Chondrocyte (in vitro differentiated cells): Measurements from ENCODE around the gene SKIC8. TPM values are rescaled to one million over a fixed set of nuclear protein-coding genes. Genes with fewer than 3 reads are reported as not detected.

Experiments used
- DNase-seq: peaks from one replicate; pipeline ENCODE4 v3.0.0; 2021; ENCODE audit warnings: mixed read lengths, low spot score
- H3K27ac Mint-ChIP-seq: one replicate; pipeline ENCODE4 v1.8.0; 2021; ENCODE audit warnings: mild to moderate bottlenecking, moderate library complexity, mixed read lengths; ENCODE audit not compliant: unreplicated experiment
- H3K27me3 Mint-ChIP-seq: 2 replicates; pipeline ENCODE4 v1.8.0; 2021; ENCODE audit warnings: low read depth, mixed read lengths
- H3K36me3 Mint-ChIP-seq: 2 replicates; pipeline ENCODE4 v1.8.0; 2021; ENCODE audit warnings: low read depth, mixed read lengths
- H3K4me1 Mint-ChIP-seq: 2 replicates; pipeline ENCODE4 v1.8.0; 2021; ENCODE audit warnings: low read depth, mild to moderate bottlenecking, mixed read lengths
- H3K4me3 Mint-ChIP-seq: one replicate; pipeline ENCODE4 v1.8.0; 2021; ENCODE audit warnings: mild to moderate bottlenecking, moderate library complexity, mixed read lengths; ENCODE audit not compliant: unreplicated experiment
- H3K9me3 Mint-ChIP-seq: 2 replicates; pipeline ENCODE4 v1.8.0; 2021; ENCODE audit warnings: low read depth, mixed read lengths
- total RNA-seq: library from RNA; stranded (reverse); gene quantifications from 3 replicates; pipeline ENCODE4 v1.2.1, GENCODE V29; 2021
- TF ChIP-seq, protein P1 (sequence below): fragments of 200-600 bp; sonication (generic); IDR thresholded peaks from 2 replicates; pipeline ENCODE4 v1.5.0; 2021; ENCODE audit warnings: antibody characterized with exemption, mild to moderate bottlenecking, moderate library complexity

SKIC8 gene
- total RNA-seq, 1 donor from 2014 or later: 35.1 TPM

DNA sequence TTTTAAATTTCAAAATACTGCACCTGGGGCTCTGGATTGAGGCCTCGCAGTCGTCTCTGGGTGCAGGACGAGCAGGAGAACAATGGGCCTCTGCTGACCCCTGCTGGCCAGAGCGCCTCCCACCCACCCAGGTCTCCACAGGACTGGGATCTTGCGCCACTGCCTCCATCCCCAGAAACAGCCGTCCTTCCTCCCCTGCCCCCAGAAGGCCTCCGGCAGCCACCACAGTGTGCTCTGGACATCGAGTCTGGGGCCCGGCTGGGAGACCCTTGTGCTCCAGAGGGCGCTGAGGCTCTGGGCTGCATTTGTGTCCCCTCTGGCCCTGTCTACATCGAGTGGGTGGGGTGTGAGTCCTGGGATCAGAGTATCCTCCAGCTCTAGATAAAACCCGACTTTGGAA lies 58.4 kb downstream of the SKIC8 start:
- Mint-ChIP-seq H3K4me1 (peaks cover 3% of the 10 kb centered on the region), H3K36me3 (no peaks in the 10 kb centered on the region), H3K4me3 (no peak overlapping the region), H3K27ac (no peak overlapping the region), H3K27me3 (peaks cover 2% of the 10 kb centered on the region), H3K9me3 (no peaks in the 10 kb centered on the region)
- TF ChIP-seq, protein P1, sequence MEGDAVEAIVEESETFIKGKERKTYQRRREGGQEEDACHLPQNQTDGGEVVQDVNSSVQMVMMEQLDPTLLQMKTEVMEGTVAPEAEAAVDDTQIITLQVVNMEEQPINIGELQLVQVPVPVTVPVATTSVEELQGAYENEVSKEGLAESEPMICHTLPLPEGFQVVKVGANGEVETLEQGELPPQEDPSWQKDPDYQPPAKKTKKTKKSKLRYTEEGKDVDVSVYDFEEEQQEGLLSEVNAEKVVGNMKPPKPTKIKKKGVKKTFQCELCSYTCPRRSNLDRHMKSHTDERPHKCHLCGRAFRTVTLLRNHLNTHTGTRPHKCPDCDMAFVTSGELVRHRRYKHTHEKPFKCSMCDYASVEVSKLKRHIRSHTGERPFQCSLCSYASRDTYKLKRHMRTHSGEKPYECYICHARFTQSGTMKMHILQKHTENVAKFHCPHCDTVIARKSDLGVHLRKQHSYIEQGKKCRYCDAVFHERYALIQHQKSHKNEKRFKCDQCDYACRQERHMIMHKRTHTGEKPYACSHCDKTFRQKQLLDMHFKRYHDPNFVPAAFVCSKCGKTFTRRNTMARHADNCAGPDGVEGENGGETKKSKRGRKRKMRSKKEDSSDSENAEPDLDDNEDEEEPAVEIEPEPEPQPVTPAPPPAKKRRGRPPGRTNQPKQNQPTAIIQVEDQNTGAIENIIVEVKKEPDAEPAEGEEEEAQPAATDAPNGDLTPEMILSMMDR: peak; percentile 93
- no peak for DNase-seq

DNA sequence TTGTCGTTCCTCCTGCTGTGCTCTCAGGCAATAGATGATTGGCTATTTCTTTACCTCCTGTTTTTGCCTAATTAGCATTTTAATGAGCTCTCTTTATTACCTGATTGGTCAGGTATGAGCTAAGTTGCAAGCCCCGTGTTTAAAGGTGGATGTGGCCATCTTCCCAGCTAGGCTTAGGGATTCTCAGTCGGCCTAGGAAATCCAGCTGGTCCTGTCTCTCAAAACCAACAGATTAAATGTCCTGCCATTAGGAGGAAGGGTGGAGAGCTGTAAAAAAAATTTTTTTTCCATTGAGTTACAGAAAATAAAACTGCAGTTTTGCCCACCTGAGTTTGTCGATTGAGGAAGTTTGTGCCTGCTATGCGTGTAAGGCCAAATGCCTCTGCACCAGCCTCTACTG lies 59.6 kb downstream of the SKIC8 start:
- TF ChIP-seq, protein P1: no peak
- no peak for DNase-seq
- H3K4me1 Mint-ChIP-seq: peaks cover 4% of the 10 kb centered on the region
- H3K27me3 Mint-ChIP-seq: peaks cover 3% of the 10 kb centered on the region
- no peaks in the 10 kb centered on the region for H3K9me3 Mint-ChIP-seq
- no peaks in the 10 kb centered on the region for H3K36me3 Mint-ChIP-seq
- no peak overlapping the region for H3K27ac Mint-ChIP-seq
- H3K4me3 Mint-ChIP-seq: no peak overlapping the region

GRCh38 chr15:78237146-78237545 lies 62.3 kb downstream of the SKIC8 start:
- peaks cover 10% of the 10 kb centered on the region for H3K27me3 Mint-ChIP-seq
- H3K4me3 Mint-ChIP-seq: no peak overlapping the region
- H3K27ac Mint-ChIP-seq: peak overlapping the region; percentile 20
- no peaks in the 10 kb centered on the region for H3K9me3 Mint-ChIP-seq
- no peaks in the 10 kb centered on the region for H3K36me3 Mint-ChIP-seq
- DNase-seq: no peak
- TF ChIP-seq, protein P1: no peak
- peaks cover 7% of the 10 kb centered on the region for H3K4me1 Mint-ChIP-seq

DNA sequence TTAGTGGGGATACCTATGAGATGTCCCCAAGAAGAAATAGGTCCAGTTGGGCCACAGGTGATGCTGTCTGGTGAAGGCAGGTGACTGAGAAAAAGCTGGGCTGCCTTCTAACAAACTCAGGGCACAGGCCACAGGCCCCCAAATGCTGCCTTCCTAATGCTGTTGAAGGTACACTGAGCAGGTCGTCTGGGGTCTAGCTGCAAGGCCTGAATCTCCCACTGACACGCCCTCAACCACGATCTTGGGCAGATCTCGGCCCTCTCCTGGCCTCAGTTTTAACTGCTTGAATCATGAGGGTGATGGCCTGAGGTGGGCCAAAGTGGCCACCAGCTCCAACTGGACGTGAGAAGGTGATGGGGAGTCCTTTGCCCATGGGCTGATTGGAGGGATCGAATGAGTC lies 62.9 kb downstream of the SKIC8 start:
- H3K27me3 Mint-ChIP-seq: peaks cover 10% of the 10 kb centered on the region
- H3K4me3 Mint-ChIP-seq: no peak overlapping the region
- H3K9me3 Mint-ChIP-seq: no peaks in the 10 kb centered on the region
- TF ChIP-seq, protein P1: no peak
- H3K36me3 Mint-ChIP-seq: no peaks in the 10 kb centered on the region
- DNase-seq: no peak
- H3K4me1 Mint-ChIP-seq: peaks cover 7% of the 10 kb centered on the region
- H3K27ac Mint-ChIP-seq: no peak overlapping the region

- TF ChIP-seq, protein P1: no peak
- Mint-ChIP-seq H3K27me3 (peaks cover 10% of the 10 kb centered on the region), H3K27ac (no peak within 1 kb of the TSS)
Observed at GRCh38 chr15:78234515-78235040, 64.8 kb downstream of the SKIC8 start, which contains the start of gene ACSBG1. Gene ACSBG1 (minus strand): TSS chr15:78234565. CDS start chr15:78234501, 64 bp downstream.

More at GRCh38 chr15:78234515-78235040, 64.8 kb downstream of the SKIC8 start, which contains the start of gene ACSBG1:
- H3K4me3 Mint-ChIP-seq: no peak within 1 kb of the TSS
- H3K9me3 Mint-ChIP-seq: no peaks in the 10 kb centered on the region
- H3K36me3 Mint-ChIP-seq: no peaks in the 10 kb centered on the region
- DNase-seq: no peak
- peaks cover 4% of the 10 kb centered on the region for H3K4me1 Mint-ChIP-seq
